Measurements from ENCODE around the gene PHF20. TPM values are rescaled to one million over a fixed set of nuclear protein-coding genes. Genes with fewer than 3 reads are reported as not detected.

The PHF20 gene
- total RNA-seq, 4 donors from 2014 or later: 28.0 to 51.7 (median 35.2) TPM

GRCh38 chr20:35884541-35884865 is 112.7 kb downstream of the PHF20 start:
- intact Hi-C loops (cut with DNase I): loop anchor here (5.0 to 10.0 kb wide), 3 partner anchors 140 to 267 kb away; partner anchors contain the start of genes RBM39 and SPAG4
- H3K27ac ChIP-seq: peak overlapping the region in 2 of 3 donors; percentile 14 to 44
- no peak for DNase-seq
- H3K27me3 ChIP-seq: no peaks in the 10 kb centered on the region
- H3K9me3 ChIP-seq: no peaks in the 10 kb centered on the region
- no peak for TF ChIP-seq CTCF (IDR thresholded peaks at IDR 0.05)
- no peak for TF ChIP-seq POLR2A (IDR thresholded peaks at IDR 0.05)
- 25 to 37% methylated on average over 1 of the region's 1 CpG for WGBS, 2 donors
- H3K4me3 ChIP-seq (replicated peaks in 1 of 3): no peak overlapping the region
- H3K36me3 ChIP-seq: no peaks in the 10 kb centered on the region
- H3K4me1 ChIP-seq: peaks cover 5 to 23% of the 10 kb centered on the region in 2 donors

GRCh38 chr20:35885212-35885611 is 113.4 kb downstream of the PHF20 start:
- Histone ChIP-seq H3K27me3 (no peaks in the 10 kb centered on the region), H3K27ac (no peak overlapping the region), H3K4me1 (peaks cover 5 to 23% of the 10 kb centered on the region in 2 donors), H3K9me3 (no peaks in the 10 kb centered on the region), H3K4me3 (replicated peaks in 1 of 3) (no peak overlapping the region), H3K36me3 (no peaks in the 10 kb centered on the region)
- TF ChIP-seq POLR2A (IDR thresholded peaks at IDR 0.05): no peak
- TF ChIP-seq CTCF (IDR thresholded peaks at IDR 0.05): no peak
- intact Hi-C loops (cut with DNase I): loop anchor here (10.0 kb wide), 2 partner anchors 140 to 170 kb away; partner anchors contain the start of gene RBM39
- WGBS, 2 donors: 73 to 77% methylated on average over 1 of the region's 1 CpG
- no peak for DNase-seq

GRCh38 chr20:35886537-35886936 is 114.7 kb downstream of the PHF20 start:
- TF ChIP-seq POLR2A (IDR thresholded peaks at IDR 0.05): no peak
- no peak for TF ChIP-seq CTCF (IDR thresholded peaks at IDR 0.05)
- H3K9me3 ChIP-seq: no peaks in the 10 kb centered on the region
- WGBS, 2 donors: 92% methylated on average over 3 of the region's 3 CpGs
- intact Hi-C loops (cut with DNase I): loop anchor here (10.0 kb wide), 2 partner anchors 142 to 172 kb away; partner anchors contain the start of gene RBM39
- no peaks in the 10 kb centered on the region for H3K36me3 ChIP-seq
- peaks cover 5 to 23% of the 10 kb centered on the region in 2 donors for H3K4me1 ChIP-seq
- H3K27me3 ChIP-seq: no peaks in the 10 kb centered on the region
- no peak for DNase-seq
- no peak overlapping the region for H3K4me3 ChIP-seq (replicated peaks in 1 of 3)
- H3K27ac ChIP-seq: no peak overlapping the region

GRCh38 chr20:35887393-35888064 is 115.7 kb downstream of the PHF20 start:
- peak overlapping the region; percentile 49 to 58 (median 52) for H3K27ac ChIP-seq
- no peaks in the 10 kb centered on the region for H3K27me3 ChIP-seq
- WGBS, 2 donors: 93 to 94% methylated on average over 8 of the region's 8 CpGs
- intact Hi-C loops (cut with DNase I): loop anchor here (10.0 kb wide), 2 partner anchors 143 to 173 kb away; partner anchors contain the start of gene RBM39
- no peak overlapping the region for H3K4me3 ChIP-seq (replicated peaks in 1 of 3)
- H3K4me1 ChIP-seq: peaks cover 5 to 23% of the 10 kb centered on the region in 2 donors
- H3K9me3 ChIP-seq: no peaks in the 10 kb centered on the region
- TF ChIP-seq POLR2A (IDR thresholded peaks at IDR 0.05) (no peak), CTCF (IDR thresholded peaks at IDR 0.05) (no peak)
- H3K36me3 ChIP-seq: no peaks in the 10 kb centered on the region
- DNase-seq: no peak

GRCh38 chr20:35888657-35889056 is 116.8 kb downstream of the PHF20 start:
- no peaks in the 10 kb centered on the region for H3K36me3 ChIP-seq
- no peaks in the 10 kb centered on the region for H3K27me3 ChIP-seq
- DNase-seq: no peak
- WGBS, 2 donors: 88 to 96% methylated on average over 1 of the region's 1 CpG
- intact Hi-C loops (cut with DNase I): loop anchor here (10.0 kb wide), 2 partner anchors 144 to 174 kb away; partner anchors contain the start of gene RBM39
- peaks cover 5 to 17% of the 10 kb centered on the region in 2 donors for H3K4me1 ChIP-seq
- peak overlapping the region; percentile 49 to 58 (median 52) for H3K27ac ChIP-seq
- no peak overlapping the region for H3K4me3 ChIP-seq (replicated peaks in 1 of 3)
- no peaks in the 10 kb centered on the region for H3K9me3 ChIP-seq
- TF ChIP-seq POLR2A (IDR thresholded peaks at IDR 0.05) (no peak), CTCF (IDR thresholded peaks at IDR 0.05) (no peak)
